ENCODE measurements around the gene SPAG9.

Gene SPAG9

DNA sequence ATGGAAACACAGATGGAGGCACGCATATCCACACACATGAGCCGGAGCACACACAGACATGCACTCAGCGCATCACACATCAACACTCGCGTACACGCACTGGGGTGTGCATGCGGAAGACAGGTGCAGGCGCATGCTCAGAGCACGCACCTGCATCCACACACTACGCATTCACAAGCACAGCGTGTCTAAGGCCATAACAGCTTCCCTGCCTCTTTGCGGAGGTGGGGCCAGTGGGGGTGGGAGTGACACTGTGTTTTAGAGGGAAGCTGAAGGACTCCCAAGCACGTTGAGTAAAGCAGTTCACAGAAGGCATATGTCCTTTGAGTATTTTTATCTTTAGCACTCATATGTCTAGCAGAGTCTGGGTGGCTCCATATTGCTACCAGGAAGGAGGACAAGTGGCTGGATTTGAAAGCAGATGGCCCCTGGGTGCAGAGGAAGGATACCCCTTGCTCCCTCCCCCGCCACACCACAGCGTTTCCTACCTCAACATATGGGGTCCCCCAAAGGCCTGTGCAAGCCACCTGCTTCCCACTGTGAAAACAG lies 185.9 kb downstream of the SPAG9 start:
- DNase-seq, result peak; percentile 55

DNA sequence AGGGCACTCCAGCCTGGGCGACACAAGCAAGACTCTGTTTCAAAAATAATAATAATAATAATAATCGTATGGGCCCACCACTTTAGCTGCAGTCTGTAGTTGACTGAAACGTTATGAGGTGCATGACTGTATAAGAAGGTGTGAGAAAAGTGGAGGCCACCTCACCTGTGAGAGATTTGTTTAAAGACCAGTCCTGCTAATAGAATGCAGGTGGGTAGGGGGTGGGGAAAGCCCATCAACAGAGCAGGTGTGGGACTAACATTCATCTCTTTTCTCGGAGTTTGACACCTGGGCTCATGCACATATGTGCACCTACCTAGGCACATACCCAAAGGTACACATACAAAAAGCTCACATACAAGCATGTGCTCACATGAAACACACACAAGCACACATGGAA lies 186.5 kb downstream of the SPAG9 start:
- no peak for DNase-seq

- DNase-seq, result peak; percentile 78
Measured at GRCh38 chr17:50931144-50931908, 189.3 kb downstream of the SPAG9 start.

- no peak for DNase-seq
Measured at GRCh38 chr17:50928646-50929045, 192.0 kb downstream of the SPAG9 start.

GRCh38 chr17:50927287-50927686 lies 193.4 kb downstream of the SPAG9 start:
- no peak for DNase-seq

DNA sequence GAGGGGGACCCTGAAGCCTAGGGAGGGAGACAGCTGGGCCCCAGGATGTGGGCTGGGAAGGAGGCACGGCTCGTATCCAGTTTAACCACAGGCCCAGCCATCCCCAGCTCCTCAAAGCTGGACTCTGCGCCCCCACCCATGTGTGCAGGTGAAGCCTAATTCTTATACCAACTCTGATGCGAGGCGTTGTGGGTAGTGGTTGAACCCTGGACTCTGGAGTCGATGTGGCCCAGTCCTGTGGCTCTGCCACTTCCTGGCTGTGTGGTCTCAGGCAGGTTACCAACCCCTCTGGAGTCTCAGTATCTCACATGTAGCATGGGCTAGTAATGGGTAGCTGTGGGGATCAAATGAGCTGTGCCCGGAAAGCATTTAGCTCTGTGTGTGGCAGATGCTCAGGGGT lies 194.1 kb downstream of the SPAG9 start:
- no peak for DNase-seq

GRCh38 chr17:50925296-50925891 lies 195.3 kb downstream of the SPAG9 start:
- DNase-seq, result no peak

GRCh38 chr17:50924800-50925199 lies 195.9 kb downstream of the SPAG9 start:
- DNase-seq, result no peak

- no peak for DNase-seq
Measured at GRCh38 chr17:50924300-50924699, 196.4 kb downstream of the SPAG9 start.

DNA sequence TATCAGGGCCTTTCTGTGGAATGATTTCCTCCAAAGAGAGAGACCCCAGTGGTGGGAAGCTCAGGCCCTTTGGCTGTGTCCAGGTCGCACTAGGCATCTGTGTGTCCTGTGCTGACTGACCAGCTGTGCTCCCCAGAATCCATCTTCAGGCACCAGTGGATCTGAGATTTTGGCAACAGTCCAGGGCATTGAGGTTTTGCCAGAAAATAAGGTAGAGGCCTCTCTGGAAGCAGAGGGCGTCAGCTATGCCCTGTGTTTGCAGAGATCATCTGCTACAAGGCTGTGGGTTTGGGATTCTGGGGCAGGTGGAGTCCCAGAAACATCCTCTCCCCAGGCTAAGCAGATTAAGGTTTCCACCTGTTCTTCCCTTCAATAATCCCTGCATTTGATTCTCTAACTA lies 197.1 kb downstream of the SPAG9 start:
- DNase-seq, result no peak

DNA sequence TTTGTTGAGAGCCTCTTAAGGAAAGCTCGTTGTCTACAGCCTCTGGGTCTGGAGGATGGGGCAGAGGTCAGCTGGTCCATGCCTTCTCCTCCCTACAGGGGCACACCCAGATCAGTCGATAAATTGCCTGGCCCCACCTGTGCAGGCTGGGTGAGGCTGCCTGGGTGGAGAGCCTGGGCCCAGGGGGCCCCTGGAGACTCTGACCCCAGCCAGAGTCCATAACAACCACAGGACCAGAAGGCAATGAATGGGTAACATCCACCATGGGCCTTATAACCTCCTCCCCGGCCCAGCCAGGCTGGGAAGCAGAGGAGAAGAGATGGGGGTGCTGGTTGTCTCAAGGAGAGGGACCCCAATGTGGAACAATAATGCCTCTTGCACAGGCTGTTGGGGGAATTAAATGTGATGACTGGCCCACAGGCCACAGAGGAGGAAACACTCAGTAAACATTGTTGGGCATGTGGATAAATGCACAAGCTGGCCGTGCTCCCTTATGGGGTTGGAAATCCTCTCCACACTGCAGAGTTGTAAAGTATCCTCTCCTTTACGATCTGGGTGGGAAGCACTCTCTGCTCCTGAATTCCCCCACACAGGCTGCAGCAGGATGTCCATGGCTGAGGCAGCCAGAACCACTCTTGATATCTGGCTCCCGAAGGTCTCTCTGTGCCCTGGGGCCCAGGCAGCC lies 197.8 kb downstream of the SPAG9 start:
- DNase-seq, result no peak

GRCh38 chr17:50922107-50922506 lies 198.6 kb downstream of the SPAG9 start:
- DNase-seq, result no peak

- no peak for DNase-seq
Measured at GRCh38 chr17:50920891-50921586, 199.6 kb downstream of the SPAG9 start.

GRCh38 chr17:50920041-50920410 lies 200.6 kb downstream of the SPAG9 start:
- DNase-seq, result no peak

DNA sequence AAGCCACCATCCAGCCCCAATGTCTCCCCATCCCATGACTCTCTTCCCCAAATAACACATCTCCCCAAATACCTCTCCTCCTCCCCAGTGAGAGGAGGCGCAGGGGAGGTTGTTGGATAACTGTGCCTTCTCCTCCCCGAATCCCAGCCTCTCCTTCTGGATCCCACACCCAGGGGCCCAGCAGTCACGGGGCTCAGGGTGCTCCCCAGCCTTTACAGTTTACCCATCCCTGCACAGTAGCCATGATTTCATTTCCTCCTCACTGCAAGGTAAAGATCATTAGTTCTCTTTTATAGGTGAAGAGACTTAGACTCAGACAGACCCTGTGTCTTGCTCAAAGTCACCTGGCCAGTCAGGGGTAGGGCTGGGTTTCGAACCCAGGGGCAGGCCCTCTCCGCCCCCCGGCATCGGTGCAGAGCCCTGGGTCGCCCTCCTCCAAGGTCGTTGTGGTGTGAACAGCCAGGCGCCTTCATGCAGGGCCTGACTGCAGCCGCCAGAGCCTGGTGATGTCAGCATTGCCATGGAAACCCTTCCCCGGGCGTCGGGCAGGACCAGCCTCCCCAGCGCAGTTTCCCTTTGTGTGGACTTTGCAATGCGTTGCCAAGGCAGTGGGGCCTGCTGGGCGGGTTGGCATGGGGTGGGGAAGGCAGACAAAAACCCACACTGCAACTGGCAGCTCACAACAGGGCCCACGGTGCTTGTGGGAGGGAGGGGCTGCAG lies 201.2 kb downstream of the SPAG9 start:
- peak; percentile 94 for DNase-seq

- DNase-seq, result no peak
Measured at GRCh38 chr17:50918933-50919296, 201.8 kb downstream of the SPAG9 start.

DNA sequence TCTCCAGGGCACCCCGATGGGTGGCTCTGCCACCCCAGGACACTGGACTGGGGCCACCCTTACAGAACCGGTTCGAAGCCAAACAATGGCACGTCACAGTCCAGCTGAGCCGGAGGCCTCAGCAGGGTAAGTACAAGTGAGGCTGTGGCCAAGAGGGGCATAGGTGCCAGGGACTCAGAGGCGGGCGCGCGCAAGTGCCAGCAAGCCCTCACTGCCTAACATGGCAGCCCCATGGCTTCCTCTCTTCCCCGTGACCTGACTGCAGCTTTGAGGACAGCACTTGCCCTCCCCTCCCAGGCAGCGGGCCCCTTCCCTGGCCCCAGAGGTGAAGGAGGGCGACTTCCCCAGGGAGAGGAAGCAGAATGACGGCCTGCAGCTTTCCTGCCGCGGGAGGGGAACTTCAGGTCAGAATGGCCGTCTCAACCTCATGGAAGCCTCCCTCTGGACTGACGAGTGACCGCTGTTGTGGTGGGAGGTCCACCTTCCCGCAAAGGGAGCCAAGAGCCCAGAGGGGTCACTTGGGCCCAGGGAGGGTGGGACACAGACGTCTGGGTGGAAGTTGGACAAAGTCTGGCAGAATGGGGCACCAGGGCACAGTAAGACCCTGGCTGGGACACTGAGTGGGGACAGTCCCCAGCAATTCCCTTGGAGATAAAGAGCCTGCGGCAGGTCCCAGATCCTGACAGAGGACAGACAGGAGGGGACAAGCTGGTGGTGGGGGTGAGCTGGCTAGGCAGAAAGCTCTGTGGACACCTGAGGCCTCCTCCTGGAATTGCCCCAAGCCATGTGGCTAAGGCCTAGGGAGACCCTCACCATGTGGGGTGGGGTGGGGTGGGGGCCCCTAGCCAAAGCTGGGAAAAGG lies 202.4 kb downstream of the SPAG9 start:
- DNase-seq, result no peak

GRCh38 chr17:50917418-50917743 lies 203.3 kb downstream of the SPAG9 start:
- DNase-seq, result no peak

- DNase-seq, result no peak
Measured at GRCh38 chr17:50916708-50917417, 203.8 kb downstream of the SPAG9 start.

- no peak for DNase-seq
Measured at GRCh38 chr17:50916026-50916707, 204.5 kb downstream of the SPAG9 start.
